GM12878 (cell line): ENCODE data around the gene TCEA2. TPM values are rescaled to one million over a fixed set of nuclear protein-coding genes. Genes with fewer than 3 reads are reported as not detected.

Experiments used
- ATAC-seq: fragments of 200-7000 bp; cut with Tn5 transposase; 3 replicates; pipeline ENCODE4 v1.9.1; 2020; ENCODE audit warnings: mild to moderate bottlenecking, moderate library complexity
- BruUV-seq: library from RNA; stranded (reverse); fragments of 400-500 nt; replicated peaks from 2 replicates; lab custom pipeline; 2021; lab: Mats Ljungman, UMichigan
- CTCF ChIA-PET: fragments of 300-600 bp; sonication (Branson Sonifier 250); formaldehyde crosslinking; extraction: SDS; loops from one replicate; lab custom pipeline; 2021; ENCODE audit warnings: inconsistent platforms; lab: Yijun Ruan, JAX
- POLR2A ChIA-PET: fragments of 350-600 bp; formaldehyde crosslinking; extraction: SDS; loops from one replicate; lab custom pipeline; 2021; ENCODE audit warnings: inconsistent platforms; lab: Charles Lee
- RAD21 ChIA-PET: fragments of 300-600 bp; sonication (Branson Sonifier 250); formaldehyde crosslinking; loops from one replicate; lab custom pipeline; 2023; ENCODE audit warnings: antibody characterized with exemption; ENCODE audit not compliant: unreplicated experiment; lab: Charles Lee
- SMC1A ChIA-PET: fragments of 300-600 bp; sonication (Branson Sonifier 250); formaldehyde crosslinking; loops from one replicate; lab custom pipeline; 2023; ENCODE audit not compliant: unreplicated experiment, uncharacterized antibody; lab: Charles Lee
- DNase-seq: peaks from one replicate; pipeline ENCODE4 v3.0.0-alpha.2; 2011; ENCODE audit warnings: low read depth, low spot score
- FAIRE-seq: peaks from 3 replicates; lab custom pipeline; 2011; peaks lifted over from hg19 to GRCh38; lab: Jason Lieb, UNC
- H2AFZ ChIP-seq: 2 replicates; pipeline ENCODE4 v1.6.0; 2011; ENCODE audit warnings: low read depth, low read length, control low read depth; ENCODE audit not compliant: control insufficient read depth
- H3K27ac ChIP-seq: 2 replicates; pipeline ENCODE4 v1.5.1; 2011; ENCODE audit warnings: control low read depth; ENCODE audit not compliant: control insufficient read depth, insufficient read depth
- H3K27me3 ChIP-seq, 2 experiments: replicated peaks in 1 of 2; 2 replicates each; pipeline versions ENCODE4 v1.6.0 to v1.6.1; 2011; ENCODE audit warnings: low read length in 1 of 2; ENCODE audit not compliant: control insufficient read depth in 2 of 2, insufficient read depth in 2 of 2
- H3K36me3 ChIP-seq, 2 experiments: 2 replicates each; pipeline ENCODE4 v1.5.1; 2011; ENCODE audit warnings: low read length in 1 of 2; ENCODE audit not compliant: control insufficient read depth in 2 of 2, insufficient read depth in 2 of 2
- H3K4me1 ChIP-seq: 2 replicates; pipeline ENCODE4 v1.6.1; 2011; ENCODE audit warnings: mild to moderate bottlenecking, low read length, moderate library complexity, mixed read lengths; ENCODE audit not compliant: control insufficient read depth, insufficient read depth
- H3K4me2 ChIP-seq: 2 replicates; pipeline ENCODE4 v1.6.0; 2011; ENCODE audit warnings: control low read depth; ENCODE audit not compliant: control insufficient read depth, insufficient read depth
- H3K4me3 ChIP-seq: fragments of 200-600 bp; sonication (generic); 2 replicates; pipeline ENCODE4 v1.5.1; 2016
- H3K79me2 ChIP-seq: 2 replicates; pipeline ENCODE4 v1.6.0; 2011; ENCODE audit warnings: low read length; ENCODE audit not compliant: control insufficient read depth, insufficient read depth
- H3K9ac ChIP-seq: 2 replicates; pipeline ENCODE4 v1.8.0; 2011; ENCODE audit warnings: low read length, control low read depth, mixed read lengths; ENCODE audit not compliant: control insufficient read depth, insufficient read depth
- H3K9me3 ChIP-seq: replicated peaks from 3 replicates; pipeline ENCODE4 v1.5.1; 2011; ENCODE audit warnings: mild to moderate bottlenecking, low read length; ENCODE audit not compliant: control insufficient read depth, insufficient read depth
- H4K20me1 ChIP-seq: 2 replicates; pipeline ENCODE4 v1.6.0; 2011; ENCODE audit not compliant: control insufficient read depth, insufficient read depth
- CREM ChIP-seq: IDR thresholded peaks from 2 replicates; pipeline ENCODE4 v1.6.1; 2014; ENCODE audit warnings: antibody characterized with exemption, low read depth
- KDM1A ChIP-seq: fragments of 200-600 bp; sonication (generic); IDR thresholded peaks from 2 replicates; pipeline ENCODE4 v1.6.1; 2016; ENCODE audit warnings: borderline replicate concordance
- ZNF217 ChIP-seq: fragments of 450-650 bp; IDR thresholded peaks from 2 replicates; pipeline ENCODE4 v1.6.1; 2017; ENCODE audit warnings: antibody characterized with exemption, mild to moderate bottlenecking
- ZNF24 ChIP-seq: fragments of 450-650 bp; IDR thresholded peaks from 2 replicates; pipeline ENCODE4 v1.6.1; 2017; ENCODE audit warnings: antibody characterized with exemption, mild to moderate bottlenecking
- WGBS: methylation state at CpG from one replicate; pipeline ENCODE4 v1.1.6; 2016; ENCODE audit warnings: low lambda C conversion rate; ENCODE audit not compliant: insufficient replicate concordance, insufficient coverage; ENCODE audit errors: missing lambda C conversion rate; 5-methylcytosine and 5-hydroxymethylcytosine counted together
- in situ Hi-C: fragments of 300-500 bp; cut with MboI; formaldehyde crosslinking; loops from 9 replicates; pipeline ENCODE4 v1.14.3; 2018; ENCODE audit warnings: mixed read lengths
- intact Hi-C: fragments of 100-400 bp; cut with micrococcal nuclease; formaldehyde crosslinking; loops from one replicate; pipeline ENCODE4 v1.14.2; 2022; ENCODE audit not compliant: unreplicated experiment
- polyA plus RNA-seq, 11 experiments: library from polyadenylated mRNA; depleted of rRNA in 4 of 11; unstranded in 6 of 11; stranded (reverse) in 5 of 11; fragments of >200 nt; fragmentation: Nextera tagmentation in 4 of 11; fragmentation: Illumina TruSeq in 1 of 11; extraction: Ambion mirVana in 4 of 11; extraction: Trizol in 1 of 11; gene quantifications; 1 replicate in 1 of 11; 2 replicates in 10 of 11; pipeline versions ENCODE4 v1.2.1 to v1.2.3, GENCODE V29; 2011 to 2016; ENCODE audit warnings: inconsistent platforms in 2 of 11, missing spikeins in 2 of 11, low read depth in 1 of 11
- total RNA-seq, 4 experiments: library from RNA; depleted of rRNA in 3 of 4; stranded (reverse); fragments of >200 nt in 3 of 4; fragmentation: Illumina TruSeq in 1 of 4; extraction: Trizol in 1 of 4; gene quantifications; 2 replicates each; pipeline versions ENCODE4 v1.2.1 to v1.2.3, GENCODE V29; 2013 to 2021
- TF ChIP-seq, protein P1 (sequence below): IDR thresholded peaks from 2 replicates; pipeline ENCODE4 v1.6.1; 2012; ENCODE audit warnings: low read depth, low read length, improper control_type of control experiment

The TCEA2 gene
- total and polyA plus RNA-seq, 10 of the 15 experiments (the other 5 are each of a cell fraction or from before 2014, with no cell fraction given): 3.4 to 42.5 (median 13.3) TPM

- H3K79me2 ChIP-seq: no peaks in the 10 kb centered on the region
- DNase-seq (no peak), FAIRE-seq (no peak), ATAC-seq (no peak)
- CTCF ChIA-PET: interaction anchor here (1.0 to 2.8 kb wide), 3 partner anchors 12 to 30 kb away, joined by 3 to 12 read pairs (median 3); partner anchors contain the start of gene LKAAEAR1
- H3K4me1 ChIP-seq: no peaks in the 10 kb centered on the region
- no TSS peak for BruUV-seq
- intact Hi-C loops: no loop called here
- H3K9ac ChIP-seq: no peak overlapping the region
- no peak overlapping the region for H3K4me2 ChIP-seq
- H3K9me3 ChIP-seq: no peaks in the 10 kb centered on the region
- 31% methylated on average over 14 of the region's 14 CpGs for WGBS
- H3K36me3 ChIP-seq: no peaks in the 10 kb centered on the region
- no peak overlapping the region for H3K4me3 ChIP-seq
- SMC1A ChIA-PET: interaction anchor here (2.3 kb wide), 1 partner anchor 31 kb away, joined by 7 read pairs; the partner anchor contains the start of gene LKAAEAR1
- TF ChIP-seq, protein P1, sequence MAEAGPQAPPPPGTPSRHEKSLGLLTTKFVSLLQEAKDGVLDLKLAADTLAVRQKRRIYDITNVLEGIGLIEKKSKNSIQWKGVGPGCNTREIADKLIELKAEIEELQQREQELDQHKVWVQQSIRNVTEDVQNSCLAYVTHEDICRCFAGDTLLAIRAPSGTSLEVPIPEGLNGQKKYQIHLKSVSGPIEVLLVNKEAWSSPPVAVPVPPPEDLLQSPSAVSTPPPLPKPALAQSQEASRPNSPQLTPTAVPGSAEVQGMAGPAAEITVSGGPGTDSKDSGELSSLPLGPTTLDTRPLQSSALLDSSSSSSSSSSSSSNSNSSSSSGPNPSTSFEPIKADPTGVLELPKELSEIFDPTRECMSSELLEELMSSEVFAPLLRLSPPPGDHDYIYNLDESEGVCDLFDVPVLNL: no peak
- H4K20me1 ChIP-seq: no peaks in the 10 kb centered on the region
- in situ Hi-C loops: no loop called here
- RAD21 ChIA-PET: interaction anchor here (0.7 to 1.7 kb wide), 3 partner anchors 14 to 33 kb away, joined by 3 to 7 read pairs (median 6); no protein-coding TSS in a partner anchor
- H3K27ac ChIP-seq: no peak overlapping the region
- H2AFZ ChIP-seq: no peak overlapping the region
- POLR2A ChIA-PET: interaction anchor here (0.6 kb wide), 1 partner anchor 126 kb away, joined by 3 read pairs; no protein-coding TSS in a partner anchor
- peaks cover 0 to 3% of the 10 kb centered on the region in 2 experiments; a peak in 1 of 4 replicates for H3K27me3 ChIP-seq
These were observed 51.5 kb downstream of the TCEA2 start for GRCh38 chr20:64114356-64114971.

GRCh38 chr20:64115171-64115911 is 52.3 kb downstream of the TCEA2 start:
- FAIRE-seq: no peak
- Histone ChIP-seq H3K36me3 (no peaks in the 10 kb centered on the region), H3K27me3 (peaks cover 0 to 3% of the 10 kb centered on the region in 2 experiments; a peak in 1 of 4 replicates), H2AFZ (no peak overlapping the region), H3K4me1 (peaks cover 5% of the 10 kb centered on the region), H3K9me3 (no peaks in the 10 kb centered on the region), H3K79me2 (no peaks in the 10 kb centered on the region), H3K4me3 (no peak overlapping the region), H3K4me2 (no peak overlapping the region), H3K9ac (no peak overlapping the region), H4K20me1 (no peaks in the 10 kb centered on the region), H3K27ac (no peak overlapping the region)
- ChIA-PET POLR2A (interaction anchor here (1.0 kb wide), 1 partner anchor 32 kb away, joined by 3 read pairs; no protein-coding TSS in a partner anchor), RAD21 (interaction anchor here (1.7 kb wide), 1 partner anchor 34 kb away, joined by 6 read pairs; no protein-coding TSS in a partner anchor), CTCF (interaction anchor here (1.0 to 2.8 kb wide), 2 partner anchors 16 to 31 kb away, joined by 3 to 12 read pairs; partner anchors contain the start of gene LKAAEAR1), SMC1A (interaction anchor here (0.6 kb wide), 2 partner anchors 118 to 125 kb away, joined by 3 to 4 read pairs; no protein-coding TSS in a partner anchor)
- BruUV-seq: no TSS peak
- intact Hi-C loops (no loop called here), in situ Hi-C loops (no loop called here)
- no peak for TF ChIP-seq ZNF217
- no peak for TF ChIP-seq KDM1A
- no peak for TF ChIP-seq ZNF24
- no peak for TF ChIP-seq CREM
- ATAC-seq: no peak
- DNase-seq: no peak
- 44% methylated on average over 14 of the region's 14 CpGs for whole genome bisulfite sequencing
